ENCODE results near the gene IDH1. TPM values are rescaled to one million over a fixed set of nuclear protein-coding genes. Genes with fewer than 3 reads are reported as not detected.

The IDH1 gene
- total and polyA plus RNA-seq, 2 of the 4 experiments (the other 2 are of a cell fraction) = 53.5 to 77.1 TPM

DNA sequence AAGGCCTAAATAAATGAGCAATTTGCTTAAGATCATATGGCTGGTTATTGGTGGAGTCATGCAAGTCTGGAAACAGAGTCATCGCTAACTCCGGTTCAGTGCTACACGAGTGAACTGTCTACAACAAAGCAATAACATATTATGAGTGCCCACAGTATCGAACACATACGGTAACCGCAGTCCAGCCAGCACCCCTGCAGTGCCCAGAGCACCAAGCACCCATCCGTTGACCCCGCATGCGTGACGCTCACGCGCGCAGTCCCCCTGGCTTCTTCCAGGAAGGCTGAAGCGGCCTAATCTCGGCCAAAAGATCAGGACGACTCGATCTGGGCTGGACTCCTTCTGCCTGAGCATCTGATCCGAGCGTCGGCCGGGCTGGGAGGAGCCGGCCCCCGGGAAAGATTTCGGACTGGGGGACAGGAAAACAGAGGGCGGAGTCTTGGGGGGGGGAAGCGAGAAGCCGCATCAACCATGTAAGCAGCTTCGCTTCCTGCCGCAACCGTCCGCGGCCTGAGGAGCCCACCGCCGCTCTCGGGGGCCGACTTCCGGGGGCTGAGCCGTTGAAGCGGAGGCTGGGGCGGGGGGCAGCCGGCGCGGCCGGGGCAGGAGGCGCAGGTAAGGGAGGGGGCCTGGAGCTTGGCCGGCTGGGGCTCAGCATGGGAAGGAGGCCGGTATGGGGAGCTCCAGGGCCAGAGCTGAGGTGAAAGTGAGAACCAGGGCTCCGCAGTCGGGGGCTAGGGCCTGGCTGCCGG is 11.1 kb upstream of the IDH1 start, which contains the start of gene PIKFYVE:
Gene PIKFYVE (plus strand): TSS at position 455 of the 752 bp plus-strand sequence. CDS start 5,265 bp downstream, outside the sequence.
- H3K9ac ChIP-seq (ENCODE audit: low read depth, low read length) = peak within 1 kb of the TSS; percentile 87
- H4K91ac ChIP-seq (ENCODE audit: insufficient read depth, low read depth, low read length) = peak within 1 kb of the TSS; percentile 71
- TF ChIP-seq POLR2A (IDR thresholded peaks at IDR 0.05; ENCODE audit: low read depth, low read length) (peak; percentile 83), SMC3 (IDR thresholded peaks at IDR 0.05; ENCODE audit: low read depth, low read length) (no peak), FOS (IDR thresholded peaks at IDR 0.05; ENCODE audit: low read depth, low read length) (peak; percentile 32; the same call in 1 of the 2 replicates), BHLHE40 (IDR thresholded peaks at IDR 0.05; ENCODE audit: low read depth, low read length) (peak; percentile 97), MAZ (IDR thresholded peaks at IDR 0.05; ENCODE audit: borderline replicate concordance, low read depth, low read length) (peak; percentile 68; the same call in 1 of the 2 replicates), MXI1 (IDR thresholded peaks at IDR 0.05; ENCODE audit: borderline replicate concordance, low read depth, low read length) (peak; percentile 35; the same call in 1 of the 2 replicates)
- TF ChIP-seq, protein P1, sequence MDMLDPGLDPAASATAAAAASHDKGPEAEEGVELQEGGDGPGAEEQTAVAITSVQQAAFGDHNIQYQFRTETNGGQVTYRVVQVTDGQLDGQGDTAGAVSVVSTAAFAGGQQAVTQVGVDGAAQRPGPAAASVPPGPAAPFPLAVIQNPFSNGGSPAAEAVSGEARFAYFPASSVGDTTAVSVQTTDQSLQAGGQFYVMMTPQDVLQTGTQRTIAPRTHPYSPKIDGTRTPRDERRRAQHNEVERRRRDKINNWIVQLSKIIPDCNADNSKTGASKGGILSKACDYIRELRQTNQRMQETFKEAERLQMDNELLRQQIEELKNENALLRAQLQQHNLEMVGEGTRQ (IDR thresholded peaks at IDR 0.05; ENCODE audit: low read depth, low read length) = peak; percentile 73
- TF ChIP-seq, protein P2, sequence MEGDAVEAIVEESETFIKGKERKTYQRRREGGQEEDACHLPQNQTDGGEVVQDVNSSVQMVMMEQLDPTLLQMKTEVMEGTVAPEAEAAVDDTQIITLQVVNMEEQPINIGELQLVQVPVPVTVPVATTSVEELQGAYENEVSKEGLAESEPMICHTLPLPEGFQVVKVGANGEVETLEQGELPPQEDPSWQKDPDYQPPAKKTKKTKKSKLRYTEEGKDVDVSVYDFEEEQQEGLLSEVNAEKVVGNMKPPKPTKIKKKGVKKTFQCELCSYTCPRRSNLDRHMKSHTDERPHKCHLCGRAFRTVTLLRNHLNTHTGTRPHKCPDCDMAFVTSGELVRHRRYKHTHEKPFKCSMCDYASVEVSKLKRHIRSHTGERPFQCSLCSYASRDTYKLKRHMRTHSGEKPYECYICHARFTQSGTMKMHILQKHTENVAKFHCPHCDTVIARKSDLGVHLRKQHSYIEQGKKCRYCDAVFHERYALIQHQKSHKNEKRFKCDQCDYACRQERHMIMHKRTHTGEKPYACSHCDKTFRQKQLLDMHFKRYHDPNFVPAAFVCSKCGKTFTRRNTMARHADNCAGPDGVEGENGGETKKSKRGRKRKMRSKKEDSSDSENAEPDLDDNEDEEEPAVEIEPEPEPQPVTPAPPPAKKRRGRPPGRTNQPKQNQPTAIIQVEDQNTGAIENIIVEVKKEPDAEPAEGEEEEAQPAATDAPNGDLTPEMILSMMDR (conservative IDR thresholded peaks at IDR 0.05; ENCODE audit: low read depth, low read length) = no peak
- H3K23ac ChIP-seq (ENCODE audit: low read depth, low read length) = peak within 1 kb of the TSS; percentile 71
- peaks cover 5% of the 10 kb centered on the region; the same call in 1 of the 2 replicates for H3K4me1 ChIP-seq (ENCODE audit: control insufficient read depth, insufficient read depth, low read length)
- ATAC-seq (ENCODE audit: low read depth) (peak; percentile 98), DNase-seq (peak; percentile 98)
- no peaks in the 10 kb centered on the region for H3K36me3 ChIP-seq (ENCODE audit: control insufficient read depth, insufficient read depth, low read length)
- peak within 1 kb of the TSS; percentile 1; the same call in 1 of the 3 replicates for H2BK15ac ChIP-seq (ENCODE audit: low read depth, low read length)
- in situ Hi-C loops (cut with MboI; ENCODE audit: low sequenced_read_pairs) (loop anchor here (25.0 kb wide), 1 partner anchor 529 kb away; no protein-coding TSS in a partner anchor), intact Hi-C loops (cut with micrococcal nuclease) (loop anchor here (1.0 kb wide), 2 partner anchors 11 to 641 kb away; partner anchors contain the start of genes IDH1 and METTL21A), dilution Hi-C loops (cut with HindIII; ENCODE audit: low sequenced_read_pairs, unreplicated experiment) (no loop called here)
- H3K4ac ChIP-seq (ENCODE audit: low read depth, low read length) = peak within 1 kb of the TSS; percentile 47
- H3K27ac ChIP-seq (ENCODE audit: insufficient read depth, low read length) = peak within 1 kb of the TSS; percentile 65
- peak within 1 kb of the TSS; percentile 24; the same call in 1 of the 2 replicates for H2BK20ac ChIP-seq (ENCODE audit: low read depth, low read length)
- WGBS, 2 experiments (ENCODE audit: extremely low coverage in 2 of 2, insufficient read length in 1 of 2) = 0% methylated on average over 19 of the region's 50 CpGs; no CpG with 5 or more reads in 1 of the 2 experiments
- H3K14ac ChIP-seq (replicated peaks; ENCODE audit: low read depth, low read length) = peak within 1 kb of the TSS; percentile 94
- H2BK120ac ChIP-seq (ENCODE audit: low read depth, low read length) = peak within 1 kb of the TSS; percentile 75
- H2AFZ ChIP-seq (replicated peaks; ENCODE audit: low read length, poor library complexity) = peak within 1 kb of the TSS; percentile 89
- peak within 1 kb of the TSS; percentile 29 to 92 for H4K8ac ChIP-seq (ENCODE audit: low read depth in 2 of 2, low read length in 2 of 2)
- peak within 1 kb of the TSS; percentile 54; the same call in 1 of the 2 replicates for H2AK5ac ChIP-seq (ENCODE audit: low read depth, low read length)
- POLR2A ChIA-PET (ENCODE audit: unreplicated experiment) = interaction anchor here (0.5 to 0.6 kb wide), 2 partner anchors 54 to 1793 kb away, joined by 5 to 15 read pairs; no protein-coding TSS in a partner anchor
- no TSS peak for BruUV-seq (replicated peaks)
- peak within 1 kb of the TSS; percentile 100 for H3K4me2 ChIP-seq (ENCODE audit: low read depth, low read length)
- H3K4me3 ChIP-seq (ENCODE audit: insufficient read depth, low read depth, low read length) = peak within 1 kb of the TSS; percentile 98
- H3K27me3 ChIP-seq (ENCODE audit: control insufficient read depth, insufficient read depth, low read length) = no peaks in the 10 kb centered on the region
- H3K79me1 ChIP-seq (ENCODE audit: low read depth in 1 of 2, low read length in 2 of 2) = peaks cover 3 to 16% of the 10 kb centered on the region in 2 experiments; a peak in 3 of 4 replicates
- H4K20me1 ChIP-seq (ENCODE audit: insufficient read depth, low read length) = peaks cover 16% of the 10 kb centered on the region; the same call in 1 of the 2 replicates
- peak within 1 kb of the TSS; percentile 82 for H2AK9ac ChIP-seq (replicated peaks; ENCODE audit: low read depth, low read length, poor library complexity)
- H3K18ac ChIP-seq (ENCODE audit: low read depth, low read length) = peak within 1 kb of the TSS; percentile 64; the same call in 1 of the 2 replicates
- H4K5ac ChIP-seq (ENCODE audit: low read depth, low read length) = peak within 1 kb of the TSS; percentile 45
- H3K9me3 ChIP-seq (ENCODE audit: control insufficient read depth, insufficient read depth, low read length) = no peaks in the 10 kb centered on the region
- peak within 1 kb of the TSS; percentile 81 for H2BK5ac ChIP-seq (ENCODE audit: low read depth, low read length, poor library complexity, severe bottlenecking)
- peaks cover 8% of the 10 kb centered on the region for H3K9me1 ChIP-seq (ENCODE audit: insufficient read depth, low read length)
- CTCF ChIA-PET = interaction anchor here (1.1 kb wide), 1 partner anchor 14 kb away, joined by 4 read pairs; no protein-coding TSS in a partner anchor
- peak within 1 kb of the TSS; percentile 85 for H3K56ac ChIP-seq (ENCODE audit: extremely low read depth, insufficient read depth, low read length)

All from IMR-90 (cell line).